Neural cell (in vitro differentiated cells): ENCODE results near the gene LRMDA. TPM values are rescaled to one million over a fixed set of nuclear protein-coding genes. Genes with fewer than 3 reads are reported as not detected.

ENCODE experiments used
- H2AFZ ChIP-seq: fragments of 200-600, 300-800 bp; sonication (generic), shearing (Covaris generic); 2 replicates; pipeline ENCODE4 v1.6.0; 2014; ENCODE audit warnings: low read depth, mild to moderate bottlenecking, antibody characterized with exemption, low read length, moderate library complexity
- H3F3A ChIP-seq: fragments of 200-600 bp; shearing (Covaris generic); 2 replicates; pipeline ENCODE4 v1.6.1; 2016; ENCODE audit warnings: mild to moderate bottlenecking, moderate library complexity, mixed read lengths, antibody characterized with exemption, low read length; ENCODE audit not compliant: insufficient read depth, poor library complexity, severe bottlenecking
- H3K27ac ChIP-seq: fragments of 200-600, 300-800 bp; sonication (generic), shearing (Covaris generic); 2 replicates; pipeline ENCODE4 v1.5.1; 2014; ENCODE audit warnings: mild to moderate bottlenecking, low read length, moderate library complexity
- H3K27me3 ChIP-seq: fragments of 300-800, 200-600 bp; sonication (generic), shearing (Covaris generic); 2 replicates; pipeline ENCODE4 v1.6.0; 2014; ENCODE audit warnings: mild to moderate bottlenecking, low read depth, low read length, moderate library complexity; ENCODE audit not compliant: insufficient read depth
- H3K36me3 ChIP-seq: fragments of 300-800, 200-600 bp; sonication (generic), shearing (Covaris generic); 2 replicates; pipeline ENCODE4 v1.5.1; 2014; ENCODE audit warnings: mild to moderate bottlenecking, antibody characterized with exemption, low read length, moderate library complexity; ENCODE audit not compliant: insufficient read depth
- H3K4me2 ChIP-seq: fragments of 300-800, 200-600 bp; sonication (generic), shearing (Covaris generic); 2 replicates; pipeline ENCODE4 v1.6.0; 2014; ENCODE audit warnings: mild to moderate bottlenecking, low read length
- H3K4me3 ChIP-seq: fragments of 300-800, 200-600 bp; sonication (generic), shearing (Covaris generic); 2 replicates; pipeline ENCODE4 v1.5.1; 2014; ENCODE audit warnings: mild to moderate bottlenecking, low read length, moderate library complexity
- H3K79me2 ChIP-seq: fragments of 200-600 bp; shearing (Covaris generic); replicated peaks from 2 replicates; pipeline ENCODE4 v1.6.0; 2014; ENCODE audit warnings: mild to moderate bottlenecking, low read length, moderate library complexity; ENCODE audit not compliant: insufficient read depth
- H3K9ac ChIP-seq: fragments of 300-800, 200-600 bp; sonication (generic), shearing (Covaris generic); 2 replicates; pipeline ENCODE4 v1.6.1; 2016; ENCODE audit warnings: mild to moderate bottlenecking, low read length, mixed read lengths
- H3K9me2 ChIP-seq: fragments of 200-600 bp; shearing (Covaris generic); 2 replicates; pipeline ENCODE4 v1.6.1; 2016; ENCODE audit warnings: mild to moderate bottlenecking, low read length, mixed read lengths; ENCODE audit not compliant: insufficient read depth
- H3K9me3 ChIP-seq: fragments of 200-600, 300-800 bp; sonication (generic), shearing (Covaris generic); 2 replicates; pipeline ENCODE4 v1.6.1; 2016; ENCODE audit warnings: mild to moderate bottlenecking, mixed run types, low read length, moderate library complexity, mixed read lengths
- H4K20me1 ChIP-seq: fragments of 200-600 bp; shearing (Covaris generic); 2 replicates; pipeline ENCODE4 v1.6.1; 2016; ENCODE audit warnings: mild to moderate bottlenecking, mixed run types; ENCODE audit not compliant: insufficient read depth
- CTCF ChIP-seq: fragments of 450-650 bp; IDR thresholded peaks from 2 replicates; pipeline ENCODE4 v1.5.1; 2014; ENCODE audit warnings: antibody characterized with exemption, mild to moderate bottlenecking, moderate library complexity; ENCODE audit not compliant: poor library complexity, severe bottlenecking
- EP300 ChIP-seq: fragments of 450-650 bp; conservative IDR thresholded peaks from 2 replicates; pipeline ENCODE4 v1.6.1; 2014; ENCODE audit warnings: antibody characterized with exemption, mild to moderate bottlenecking, moderate library complexity; ENCODE audit not compliant: poor library complexity, severe bottlenecking
- EZH2 ChIP-seq: fragments of 200-600, 300-800 bp; shearing (Covaris generic), sonication (generic); IDR thresholded peaks from 2 replicates; pipeline ENCODE4 v1.6.1; 2014; ENCODE audit warnings: antibody characterized with exemption, low read length, borderline replicate concordance, mild to moderate bottlenecking; ENCODE audit not compliant: insufficient read depth, poor library complexity, severe bottlenecking
- MXI1 ChIP-seq: fragments of 450-650 bp; conservative IDR thresholded peaks from 2 replicates; pipeline ENCODE4 v1.6.1; 2014; ENCODE audit warnings: antibody characterized with exemption, mild to moderate bottlenecking; ENCODE audit not compliant: poor library complexity, severe bottlenecking
- POLR2AphosphoS5 ChIP-seq: IDR thresholded peaks from 2 replicates; pipeline ENCODE4 v1.6.1; 2012
- RAD21 ChIP-seq: fragments of 450-650 bp; conservative IDR thresholded peaks from 2 replicates; pipeline ENCODE4 v1.6.1; 2014; ENCODE audit warnings: antibody characterized with exemption, mild to moderate bottlenecking, moderate library complexity
- REST ChIP-seq: IDR thresholded peaks from 2 replicates; pipeline ENCODE4 v1.6.1; 2012; ENCODE audit warnings: borderline replicate concordance
- SMC3 ChIP-seq: fragments of 450-650 bp; conservative IDR thresholded peaks from 2 replicates; pipeline ENCODE4 v1.6.1; 2014; ENCODE audit warnings: antibody characterized with exemption, mild to moderate bottlenecking, moderate library complexity; ENCODE audit not compliant: poor library complexity
- TAF1 ChIP-seq: IDR thresholded peaks from 2 replicates; pipeline ENCODE4 v1.6.1; 2012; ENCODE audit warnings: low read depth
- polyA plus RNA-seq: library from polyadenylated mRNA; depleted of rRNA; stranded (reverse); fragments of >200 nt; gene quantifications from 2 replicates; pipeline ENCODE4 v1.2.3, GENCODE V29; 2014

The LRMDA gene
- polyA plus RNA-seq, 1 donor from 2014 or later = 5.6 TPM

- no peaks in the 10 kb centered on the region for H3K36me3 ChIP-seq
- no peak overlapping the region for H2AFZ ChIP-seq
- no peak overlapping the region for H3K27ac ChIP-seq
- H4K20me1 ChIP-seq = no peaks in the 10 kb centered on the region
- H3K27me3 ChIP-seq = no peaks in the 10 kb centered on the region
- H3K4me2 ChIP-seq = no peak overlapping the region
- H3K9ac ChIP-seq = no peak overlapping the region
- H3K79me2 ChIP-seq = no peaks in the 10 kb centered on the region
- H3K9me2 ChIP-seq = no peaks in the 10 kb centered on the region
- TF ChIP-seq EP300 = no peak
- TF ChIP-seq CTCF = no peak
- TF ChIP-seq POLR2AphosphoS5 = no peak
- TF ChIP-seq MXI1 = no peak
- no peak for TF ChIP-seq SMC3
- no peak for TF ChIP-seq RAD21
- no peak for TF ChIP-seq TAF1
- TF ChIP-seq EZH2 = no peak
- TF ChIP-seq REST = no peak
- no peak overlapping the region for H3K4me3 ChIP-seq
- H3F3A ChIP-seq = no peaks in the 10 kb centered on the region
- no peaks in the 10 kb centered on the region for H3K9me3 ChIP-seq
Observed at GRCh38 chr10:76357726-76358415, 926.4 kb downstream of the LRMDA start.

- TF ChIP-seq TAF1 = no peak
- no peak for TF ChIP-seq RAD21
- no peak for TF ChIP-seq EZH2
- no peak for TF ChIP-seq EP300
- TF ChIP-seq CTCF = no peak
- no peak for TF ChIP-seq REST
- no peak for TF ChIP-seq POLR2AphosphoS5
- no peak for TF ChIP-seq SMC3
- no peak for TF ChIP-seq MXI1
- Histone ChIP-seq H3K27me3 (no peaks in the 10 kb centered on the region), H3K9ac (no peak overlapping the region), H3K79me2 (no peaks in the 10 kb centered on the region), H3K4me3 (no peak overlapping the region), H3K27ac (no peak overlapping the region), H3K9me3 (no peaks in the 10 kb centered on the region), H3K36me3 (no peaks in the 10 kb centered on the region), H3K9me2 (no peaks in the 10 kb centered on the region), H3K4me2 (no peak overlapping the region), H4K20me1 (no peaks in the 10 kb centered on the region), H2AFZ (no peak overlapping the region), H3F3A (no peaks in the 10 kb centered on the region)
Observed at GRCh38 chr10:76358743-76359395, 927.4 kb downstream of the LRMDA start.
